K562 (cell line): ENCODE data around the gene PITPNC1. TPM values are rescaled to one million over a fixed set of nuclear protein-coding genes. Genes with fewer than 3 reads are reported as not detected.

Experiments
- ATF1 ChIP-seq, 2 experiments: fragments of 450-650 bp in 1 of 2; IDR thresholded peaks; 2 replicates each; pipeline ENCODE4 v1.6.1; 2016; ENCODE audit warnings: missing compliant biosample characterization in 1 of 2, missing genetic modification characterization in 1 of 2
- BHLHE40 ChIP-seq: IDR thresholded peaks from 2 replicates; pipeline ENCODE4 v1.6.1; 2011; ENCODE audit warnings: low read length, improper control_type of control experiment
- BRD4 ChIP-seq: fragments of 200-600 bp; sonication (generic); IDR thresholded peaks from 2 replicates; pipeline ENCODE4 v1.6.1; 2017; ENCODE audit warnings: inconsistent platforms
- ESRRA ChIP-seq: fragments of 450-650 bp; IDR thresholded peaks from 2 replicates; pipeline ENCODE4 v1.6.1; 2014; ENCODE audit warnings: low read depth, mild to moderate bottlenecking, moderate library complexity, borderline replicate concordance
- FOXA3 ChIP-seq, 2 experiments: fragments of 450-650 bp in 1 of 2; sonication (generic) in 1 of 2; formaldehyde crosslinking; IDR thresholded peaks in 1 of 2; conservative IDR thresholded peaks in 1 of 2; 2 replicates each; pipeline versions ENCODE4 v1.4.0 to v1.8.0; 2020 to 2022; ENCODE audit warnings: mild to moderate bottlenecking in 2 of 2, missing genetic modification reagents in 1 of 2
- GATAD2B ChIP-seq: fragments of 450-650 bp; IDR thresholded peaks from 2 replicates; pipeline ENCODE4 v1.6.1; 2017; ENCODE audit warnings: mild to moderate bottlenecking, borderline replicate concordance
- GTF2A2 ChIP-seq: IDR thresholded peaks from 2 replicates; pipeline ENCODE4 v1.6.1; 2016; ENCODE audit warnings: mild to moderate bottlenecking, missing genetic modification characterization, missing compliant biosample characterization
- HMGN3 ChIP-seq: IDR thresholded peaks from 2 replicates; pipeline ENCODE4 v1.6.1; 2011; ENCODE audit warnings: borderline replicate concordance, low read depth, mild to moderate bottlenecking, mixed read lengths, low read length; ENCODE audit not compliant: insufficient read length; ENCODE audit errors: extremely low read depth
- ILK ChIP-seq: fragments of 450-650 bp; IDR thresholded peaks from 2 replicates; pipeline ENCODE4 v1.6.1; 2016; ENCODE audit warnings: missing genetic modification characterization, low read depth, mild to moderate bottlenecking, missing compliant biosample characterization, moderate library complexity, borderline replicate concordance
- LCOR ChIP-seq: sonication (generic); formaldehyde crosslinking; IDR thresholded peaks from 2 replicates; pipeline ENCODE4 v1.8.0; 2022; ENCODE audit warnings: mild to moderate bottlenecking, missing genetic modification reagents
- MBD2 ChIP-seq: sonication (generic); IDR thresholded peaks from 2 replicates; pipeline ENCODE4 v1.6.1; 2016; ENCODE audit warnings: low read depth, borderline replicate concordance
- RB1 ChIP-seq: fragments of 450-650 bp; IDR thresholded peaks from 2 replicates; pipeline ENCODE4 v1.6.1; 2017; ENCODE audit warnings: low read depth, mild to moderate bottlenecking
- SAFB2 ChIP-seq: fragments of 200-400 bp; formaldehyde crosslinking; IDR thresholded peaks from 2 replicates; pipeline ENCODE4 v1.6.1; 2018; ENCODE audit warnings: borderline replicate concordance, low read length, low read depth, moderate library complexity; ENCODE audit not compliant: severe bottlenecking
- SREBF1 ChIP-seq: fragments of 150-350 bp; IDR thresholded peaks from 2 replicates; pipeline ENCODE4 v1.6.1; 2014; ENCODE audit warnings: antibody characterized with exemption, low read depth, low read length, borderline replicate concordance
- ZBTB17 ChIP-seq: fragments of 450-650 bp; formaldehyde crosslinking; IDR thresholded peaks from 2 replicates; pipeline ENCODE4 v1.4.0; 2020; ENCODE audit warnings: mild to moderate bottlenecking
- ZKSCAN3 ChIP-seq: fragments of 250-450 bp; sonication (Bioruptor Pico); IDR thresholded peaks from 2 replicates; pipeline ENCODE4 v1.4.0; 2020
- ZNF12 ChIP-seq: sonication (generic); formaldehyde crosslinking; IDR thresholded peaks from 2 replicates; pipeline ENCODE4 v1.4.0; 2020; ENCODE audit warnings: mild to moderate bottlenecking, missing genetic modification reagents
- ZNF354B ChIP-seq: fragments of 250-450 bp; sonication (Bioruptor Pico); IDR thresholded peaks from 2 replicates; pipeline ENCODE4 v1.4.0; 2020
- polyA plus RNA-seq, 8 experiments: library from polyadenylated mRNA; depleted of rRNA in 4 of 8; stranded (reverse) in 5 of 8; unstranded in 3 of 8; fragments of >200 nt; fragmentation: Nextera tagmentation in 2 of 8; fragmentation: Illumina TruSeq in 1 of 8; extraction: Ambion mirVana in 2 of 8; extraction: Trizol in 1 of 8; gene quantifications; 2 replicates each; pipeline versions ENCODE4 v1.2.1 to v1.2.3, GENCODE V29; 2011 to 2014; ENCODE audit warnings: inconsistent platforms in 1 of 8, missing spikeins in 1 of 8
- total RNA-seq, 7 experiments: library from RNA; depleted of rRNA in 6 of 7; stranded (reverse); fragments of >200 nt in 6 of 7; fragmentation: Illumina TruSeq in 2 of 7; extraction: Trizol in 2 of 7; gene quantifications; 2 replicates each; pipeline versions ENCODE4 v1.2.1 to v1.2.3, GENCODE V29; 2011 to 2021; ENCODE audit warnings: low replicate concordance in 1 of 7
- TF ChIP-seq, protein P1 (sequence below), 3 experiments: IDR thresholded peaks in 2 of 3; conservative IDR thresholded peaks in 1 of 3; 2 replicates each; pipeline ENCODE4 v1.5.1; 2011 to 2012; ENCODE audit warnings: low read length in 3 of 3, mild to moderate bottlenecking in 3 of 3, control low read depth in 2 of 3, improper control_type of control experiment in 1 of 3, inconsistent platforms in 1 of 3, low read depth in 1 of 3, mixed read lengths in 1 of 3, moderate library complexity in 1 of 3; ENCODE audit not compliant: insufficient read depth in 2 of 3
- TF ChIP-seq, protein P2 (sequence below): fragments of 250-450 bp; sonication (Bioruptor Pico); IDR thresholded peaks from 2 replicates; pipeline ENCODE4 v1.5.0; 2020; ENCODE audit warnings: mild to moderate bottlenecking
- TF ChIP-seq, protein P3 (sequence below): IDR thresholded peaks from 2 replicates; pipeline ENCODE4 v1.6.1; 2011; ENCODE audit warnings: borderline replicate concordance, low read depth, mild to moderate bottlenecking, moderate library complexity, low read length; ENCODE audit not compliant: insufficient read depth, poor library complexity, severe bottlenecking

The PITPNC1 gene
- total and polyA plus RNA-seq, 9 of the 15 experiments (the other 6 are each of a cell fraction or from before 2014, with no cell fraction given) = 0.11 to 1.1 (median 0.65) TPM

DNA sequence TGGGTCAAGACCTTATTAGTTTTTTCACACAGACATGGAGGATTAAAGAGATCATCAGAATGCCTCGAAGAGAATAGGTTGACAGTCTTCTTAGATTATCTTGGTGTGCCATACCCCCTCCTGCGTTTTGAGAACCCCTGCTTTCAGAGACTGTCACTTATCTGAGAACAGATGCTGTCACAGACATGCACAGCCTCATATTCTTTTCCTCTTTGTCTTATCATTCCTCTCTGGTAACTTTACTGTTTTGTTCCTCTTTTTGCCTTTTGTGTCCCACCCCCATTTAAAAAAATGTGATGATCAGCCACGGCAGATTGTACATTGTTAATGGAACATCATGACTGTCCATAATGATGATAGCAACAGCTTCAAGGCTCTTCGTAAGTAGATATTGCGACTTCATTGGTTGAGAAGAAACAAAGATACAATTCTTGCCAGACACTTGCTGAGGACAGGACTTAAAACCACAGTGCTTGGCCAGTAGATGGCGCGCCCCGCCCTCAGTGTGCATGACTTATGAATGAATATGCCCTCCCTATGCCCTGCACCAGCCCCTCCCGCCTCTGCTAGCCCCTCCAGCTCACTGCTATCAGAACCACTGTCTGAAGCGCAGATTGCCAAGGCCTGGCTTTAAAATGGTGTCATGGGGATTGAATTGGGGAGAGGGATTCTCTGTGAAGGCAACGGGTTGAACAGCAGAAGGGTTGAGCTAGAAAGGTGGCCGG is 2.6 kb upstream of the PITPNC1 start (continued):
- TF ChIP-seq, protein P1, sequence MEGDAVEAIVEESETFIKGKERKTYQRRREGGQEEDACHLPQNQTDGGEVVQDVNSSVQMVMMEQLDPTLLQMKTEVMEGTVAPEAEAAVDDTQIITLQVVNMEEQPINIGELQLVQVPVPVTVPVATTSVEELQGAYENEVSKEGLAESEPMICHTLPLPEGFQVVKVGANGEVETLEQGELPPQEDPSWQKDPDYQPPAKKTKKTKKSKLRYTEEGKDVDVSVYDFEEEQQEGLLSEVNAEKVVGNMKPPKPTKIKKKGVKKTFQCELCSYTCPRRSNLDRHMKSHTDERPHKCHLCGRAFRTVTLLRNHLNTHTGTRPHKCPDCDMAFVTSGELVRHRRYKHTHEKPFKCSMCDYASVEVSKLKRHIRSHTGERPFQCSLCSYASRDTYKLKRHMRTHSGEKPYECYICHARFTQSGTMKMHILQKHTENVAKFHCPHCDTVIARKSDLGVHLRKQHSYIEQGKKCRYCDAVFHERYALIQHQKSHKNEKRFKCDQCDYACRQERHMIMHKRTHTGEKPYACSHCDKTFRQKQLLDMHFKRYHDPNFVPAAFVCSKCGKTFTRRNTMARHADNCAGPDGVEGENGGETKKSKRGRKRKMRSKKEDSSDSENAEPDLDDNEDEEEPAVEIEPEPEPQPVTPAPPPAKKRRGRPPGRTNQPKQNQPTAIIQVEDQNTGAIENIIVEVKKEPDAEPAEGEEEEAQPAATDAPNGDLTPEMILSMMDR (IDR thresholded peaks at IDR 0.05 in 2 of 3, conservative IDR thresholded peaks at IDR 0.05 in 1 of 3; ENCODE audit: insufficient read depth in 2 of 3, low read depth in 1 of 3, low read length in 3 of 3) = peak; percentile 74 to 93 (median 84)
- TF ChIP-seq MBD2 = 0 out of 2 replicates have a peak, but pooled peaks have one; percentile 36
- no peak for TF ChIP-seq BRD4
- TF ChIP-seq HMGN3 = peak; percentile 60
- 0 out of 2 replicates have a peak, but pooled peaks have one; percentile 20 for TF ChIP-seq ZBTB17 (CRISPR knock-in tag)
- peak in 1 of 2 experiments; percentile 17; a peak in 1 of 4 replicates for TF ChIP-seq FOXA3 (CRISPR knock-in tag; conservative IDR thresholded peaks at IDR 0.05 in 1 of 2, IDR thresholded peaks at IDR 0.05 in 1 of 2)
- no peak for TF ChIP-seq ATF1 (CRISPR knock-in tag; IDR thresholded peaks at IDR 0.05)
- peak; percentile 81 for TF ChIP-seq ATF1 (tag; IDR thresholded peaks at IDR 0.05)
- TF ChIP-seq GATAD2B = peak; percentile 52; the same call in 1 of the 2 replicates
- TF ChIP-seq ZNF354B (CRISPR knock-in tag) = no peak
- TF ChIP-seq SAFB2 = no peak
- no peak for TF ChIP-seq ZNF12 (CRISPR knock-in tag)
- TF ChIP-seq, protein P2, sequence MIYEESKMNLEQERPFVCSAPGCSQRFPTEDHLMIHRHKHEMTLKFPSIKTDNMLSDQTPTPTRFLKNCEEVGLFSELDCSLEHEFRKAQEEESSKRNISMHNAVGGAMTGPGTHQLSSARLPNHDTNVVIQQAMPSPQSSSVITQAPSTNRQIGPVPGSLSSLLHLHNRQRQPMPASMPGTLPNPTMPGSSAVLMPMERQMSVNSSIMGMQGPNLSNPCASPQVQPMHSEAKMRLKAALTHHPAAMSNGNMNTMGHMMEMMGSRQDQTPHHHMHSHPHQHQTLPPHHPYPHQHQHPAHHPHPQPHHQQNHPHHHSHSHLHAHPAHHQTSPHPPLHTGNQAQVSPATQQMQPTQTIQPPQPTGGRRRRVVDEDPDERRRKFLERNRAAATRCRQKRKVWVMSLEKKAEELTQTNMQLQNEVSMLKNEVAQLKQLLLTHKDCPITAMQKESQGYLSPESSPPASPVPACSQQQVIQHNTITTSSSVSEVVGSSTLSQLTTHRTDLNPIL (CRISPR knock-in tag) = no peak
- TF ChIP-seq RB1 = no peak
- TF ChIP-seq LCOR (CRISPR knock-in tag) = peak; percentile 82
- TF ChIP-seq, protein P3, sequence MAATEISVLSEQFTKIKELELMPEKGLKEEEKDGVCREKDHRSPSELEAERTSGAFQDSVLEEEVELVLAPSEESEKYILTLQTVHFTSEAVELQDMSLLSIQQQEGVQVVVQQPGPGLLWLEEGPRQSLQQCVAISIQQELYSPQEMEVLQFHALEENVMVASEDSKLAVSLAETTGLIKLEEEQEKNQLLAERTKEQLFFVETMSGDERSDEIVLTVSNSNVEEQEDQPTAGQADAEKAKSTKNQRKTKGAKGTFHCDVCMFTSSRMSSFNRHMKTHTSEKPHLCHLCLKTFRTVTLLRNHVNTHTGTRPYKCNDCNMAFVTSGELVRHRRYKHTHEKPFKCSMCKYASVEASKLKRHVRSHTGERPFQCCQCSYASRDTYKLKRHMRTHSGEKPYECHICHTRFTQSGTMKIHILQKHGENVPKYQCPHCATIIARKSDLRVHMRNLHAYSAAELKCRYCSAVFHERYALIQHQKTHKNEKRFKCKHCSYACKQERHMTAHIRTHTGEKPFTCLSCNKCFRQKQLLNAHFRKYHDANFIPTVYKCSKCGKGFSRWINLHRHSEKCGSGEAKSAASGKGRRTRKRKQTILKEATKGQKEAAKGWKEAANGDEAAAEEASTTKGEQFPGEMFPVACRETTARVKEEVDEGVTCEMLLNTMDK = peak; percentile 56
- TF ChIP-seq ZKSCAN3 = no peak
- peak; percentile 51 for TF ChIP-seq BHLHE40
- TF ChIP-seq GTF2A2 (tag) = no peak
- no peak for TF ChIP-seq SREBF1
- no peak for TF ChIP-seq ILK (tag)
- peak; percentile 70; the same call in 1 of the 2 replicates for TF ChIP-seq ESRRA
